IMR-90 (cell line): ENCODE measurements around the gene IRF2BP2.

Source experiments
- NFE2L2 ChIP-seq: fragments of 150-350 bp; IDR thresholded peaks from 2 replicates; pipeline ENCODE4 v1.6.1; 2016; ENCODE audit warnings: low read depth, mild to moderate bottlenecking, low read length
- TF ChIP-seq, protein P1 (sequence below): conservative IDR thresholded peaks from 2 replicates; pipeline ENCODE4 v1.5.1; 2012; ENCODE audit warnings: mild to moderate bottlenecking, low read depth, low read length, improper control_type of control experiment

DNA sequence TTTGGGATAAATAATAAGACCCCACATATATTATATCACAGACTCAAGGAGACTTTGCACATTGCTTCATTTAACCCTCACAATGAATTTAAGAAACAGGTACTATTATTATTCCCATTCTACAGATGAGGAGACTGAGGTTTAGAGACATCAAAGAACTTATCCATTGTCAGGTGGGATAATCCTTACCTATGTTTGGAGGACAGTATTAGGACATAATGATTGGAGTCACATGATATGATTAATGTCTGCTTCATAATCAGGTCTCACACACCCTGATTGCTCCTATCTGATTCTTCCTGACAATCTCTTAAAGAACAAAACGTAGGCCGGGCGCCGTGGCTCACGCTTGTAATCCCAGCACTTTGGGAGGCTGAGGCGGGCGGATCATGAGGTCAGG is 16.9 kb downstream of the IRF2BP2 start:
- TF ChIP-seq, protein P1, sequence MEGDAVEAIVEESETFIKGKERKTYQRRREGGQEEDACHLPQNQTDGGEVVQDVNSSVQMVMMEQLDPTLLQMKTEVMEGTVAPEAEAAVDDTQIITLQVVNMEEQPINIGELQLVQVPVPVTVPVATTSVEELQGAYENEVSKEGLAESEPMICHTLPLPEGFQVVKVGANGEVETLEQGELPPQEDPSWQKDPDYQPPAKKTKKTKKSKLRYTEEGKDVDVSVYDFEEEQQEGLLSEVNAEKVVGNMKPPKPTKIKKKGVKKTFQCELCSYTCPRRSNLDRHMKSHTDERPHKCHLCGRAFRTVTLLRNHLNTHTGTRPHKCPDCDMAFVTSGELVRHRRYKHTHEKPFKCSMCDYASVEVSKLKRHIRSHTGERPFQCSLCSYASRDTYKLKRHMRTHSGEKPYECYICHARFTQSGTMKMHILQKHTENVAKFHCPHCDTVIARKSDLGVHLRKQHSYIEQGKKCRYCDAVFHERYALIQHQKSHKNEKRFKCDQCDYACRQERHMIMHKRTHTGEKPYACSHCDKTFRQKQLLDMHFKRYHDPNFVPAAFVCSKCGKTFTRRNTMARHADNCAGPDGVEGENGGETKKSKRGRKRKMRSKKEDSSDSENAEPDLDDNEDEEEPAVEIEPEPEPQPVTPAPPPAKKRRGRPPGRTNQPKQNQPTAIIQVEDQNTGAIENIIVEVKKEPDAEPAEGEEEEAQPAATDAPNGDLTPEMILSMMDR, result no peak
- no peak for TF ChIP-seq NFE2L2
